ENCODE data around the gene POLR2F.

GRCh38 chr22:37940698-37941376 is 12.7 kb upstream of the POLR2F start:
- no peak for TF ChIP-seq CTCF (IDR thresholded peaks at IDR 0.05)
- TF ChIP-seq POLR2A (IDR thresholded peaks at IDR 0.05), result no peak

All from esophagus squamous epithelium (tissue), 4 donors.